GM19035 (cell line): ENCODE results near the gene PECR.
A peak's percentile ranks its signal among the peaks of the same experiment; 100 is the strongest.

Experiments
- ATAC-seq: cut with Tn5 transposase; IDR thresholded peaks from one replicate; pipeline ENCODE4 v1.9.1; 2021; ENCODE audit not compliant: unreplicated experiment

Gene PECR

DNA sequence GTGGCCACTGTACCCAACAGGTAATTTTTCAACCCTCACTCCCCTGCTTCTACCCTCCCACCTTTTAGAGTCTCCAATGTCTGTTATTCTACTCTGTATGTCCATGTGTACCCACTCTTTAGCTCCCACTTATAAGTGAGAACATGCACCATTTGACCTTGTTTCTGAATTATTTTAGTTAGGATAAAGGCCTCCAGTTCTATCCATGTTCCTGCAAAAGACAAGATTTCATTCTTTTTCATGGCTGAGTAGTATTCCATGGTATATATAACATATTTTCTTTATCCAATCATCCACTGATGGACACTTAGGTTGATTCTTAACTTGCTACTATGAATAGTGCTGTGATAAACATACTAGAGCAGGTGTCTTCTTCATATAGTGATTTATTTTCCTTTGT, 9.1 kb downstream of the PECR start:
- no peak for ATAC-seq

DNA sequence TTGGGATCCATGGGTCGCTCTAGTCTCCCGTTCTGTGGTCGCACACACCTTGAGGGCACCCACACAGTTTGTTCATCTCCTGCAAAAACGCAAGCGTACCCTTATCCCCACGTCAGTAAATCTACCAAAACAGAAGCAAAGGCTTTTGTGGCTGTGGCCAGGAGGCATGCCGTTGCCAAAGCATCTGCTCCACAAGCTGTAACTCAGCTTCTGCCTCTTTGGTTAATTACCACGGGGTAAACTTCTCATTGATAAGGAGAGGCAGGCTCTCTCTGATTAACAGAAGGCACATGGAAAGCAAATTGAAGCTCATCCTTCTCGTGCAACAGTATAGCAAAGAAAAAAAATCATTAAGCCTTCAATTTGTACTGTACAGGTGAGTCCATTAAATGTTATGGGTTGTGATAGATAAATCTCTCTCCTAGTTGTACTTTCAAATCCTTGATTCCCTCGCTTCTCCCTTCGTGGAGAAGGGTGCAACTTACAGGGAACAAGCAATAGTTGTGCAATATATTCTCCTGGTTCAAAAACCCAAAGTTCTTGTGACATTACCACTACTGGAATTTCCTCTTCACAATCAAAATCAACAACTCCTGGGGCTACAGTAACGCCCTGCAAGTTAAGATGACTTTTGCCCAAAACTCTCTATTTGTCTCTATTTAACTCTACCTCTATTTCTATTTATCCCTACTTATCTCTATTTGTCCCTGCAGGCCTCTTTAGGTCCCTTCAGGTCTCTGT, 10.3 kb downstream of the PECR start:
- no peak for ATAC-seq

DNA sequence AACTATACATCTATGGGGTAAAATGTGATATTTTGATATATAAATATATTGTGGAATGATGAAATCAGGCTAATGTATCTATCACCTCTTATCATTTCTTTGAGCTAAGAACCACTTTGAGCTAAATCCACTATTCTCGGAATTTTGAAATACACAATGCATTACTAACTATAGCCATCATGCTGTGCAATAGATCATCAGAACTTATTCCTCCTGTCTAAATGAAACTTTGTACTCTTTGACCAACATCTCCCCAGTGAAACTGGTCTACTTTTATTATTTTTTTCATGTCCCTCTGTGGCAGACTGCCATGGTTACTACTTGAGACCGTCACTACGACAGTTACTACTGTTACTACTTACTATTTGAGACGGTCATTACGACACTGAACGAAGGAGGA, 11.4 kb downstream of the PECR start:
- ATAC-seq = no peak

DNA sequence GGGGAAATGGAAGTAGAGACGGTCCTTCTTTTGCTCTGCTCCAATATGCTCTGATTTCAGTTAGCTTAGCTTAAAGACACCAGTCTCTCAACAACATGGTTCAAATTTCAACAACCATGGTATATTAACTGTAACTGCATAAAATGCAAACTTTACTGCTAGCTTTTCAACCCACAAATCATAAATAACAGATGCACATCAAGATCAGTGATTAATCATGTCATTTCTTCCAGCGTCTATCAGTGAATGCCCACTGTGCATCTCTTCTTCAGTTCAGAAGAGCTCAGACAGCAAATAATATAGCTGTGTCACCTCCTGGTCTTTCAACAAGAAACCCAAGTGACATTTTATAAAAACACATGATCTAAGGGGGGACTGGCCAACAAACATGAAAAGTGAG, 12.6 kb downstream of the PECR start:
- no peak for ATAC-seq

DNA sequence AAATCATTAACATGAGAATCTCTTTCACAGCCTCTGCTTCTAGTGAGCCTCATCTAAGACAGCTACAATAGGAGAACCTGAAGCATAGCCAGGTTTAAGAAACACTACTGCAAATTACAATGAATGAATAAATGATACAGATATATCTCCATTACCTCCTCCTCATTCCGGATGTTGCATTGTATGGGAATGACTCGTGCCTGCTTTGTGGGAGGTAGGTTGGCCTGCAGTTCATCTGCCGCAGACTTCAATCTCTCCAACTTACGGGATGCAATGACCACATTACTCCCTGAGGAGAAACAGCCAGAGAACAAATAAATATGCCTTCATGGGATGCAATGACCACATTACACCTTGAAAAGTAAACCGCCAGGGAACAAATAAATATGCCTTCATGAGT, 15.4 kb downstream of the PECR start:
- ATAC-seq = no peak

DNA sequence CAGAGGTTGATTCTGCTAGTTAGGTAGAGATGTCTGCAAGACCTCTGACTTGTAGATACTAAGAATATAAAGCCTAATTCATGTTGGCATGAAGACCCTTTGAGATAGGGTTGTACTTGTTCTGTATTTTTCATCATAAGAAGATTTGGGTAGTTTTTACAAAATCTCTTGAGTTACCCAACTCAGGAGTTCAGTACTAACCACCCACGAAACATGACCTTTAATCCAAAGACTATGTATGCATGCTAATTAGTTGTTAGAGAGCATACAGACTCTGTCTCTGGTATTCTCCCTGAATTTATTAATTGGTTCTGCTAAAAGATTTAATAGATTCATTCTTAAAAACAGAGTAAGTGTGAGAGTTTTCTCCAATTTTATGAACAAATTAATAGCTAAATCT, 16.9 kb downstream of the PECR start:
- ATAC-seq = no peak

DNA sequence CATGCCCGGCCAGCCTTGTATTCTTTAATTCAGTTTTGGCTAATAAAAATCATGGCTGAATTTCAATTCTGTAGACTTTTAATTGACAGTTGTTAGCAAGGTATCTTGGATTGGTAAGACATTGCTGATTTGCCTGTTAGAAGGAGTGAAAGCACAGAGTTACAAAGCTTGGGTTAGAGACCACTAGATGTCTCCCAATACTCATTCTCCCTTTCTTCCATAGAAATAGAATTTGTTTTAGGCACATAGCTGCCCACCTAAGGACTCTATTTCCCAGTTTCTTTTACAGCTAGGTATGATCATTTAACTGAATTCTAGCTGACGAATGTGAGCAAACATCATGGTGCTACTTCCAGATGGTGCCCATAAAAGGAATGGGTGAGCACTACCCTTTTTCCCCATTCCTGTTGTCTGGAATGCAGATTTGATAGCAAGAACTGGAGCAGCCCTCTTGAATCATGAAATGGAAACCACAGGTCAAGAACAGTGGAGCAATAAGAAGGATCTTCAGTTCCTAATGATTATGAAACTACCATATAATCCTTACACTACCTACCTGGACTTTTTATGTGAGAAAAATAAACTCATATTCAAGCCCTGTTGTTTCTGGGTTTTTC, 17.5 kb downstream of the PECR start:
- ATAC-seq = no peak

DNA sequence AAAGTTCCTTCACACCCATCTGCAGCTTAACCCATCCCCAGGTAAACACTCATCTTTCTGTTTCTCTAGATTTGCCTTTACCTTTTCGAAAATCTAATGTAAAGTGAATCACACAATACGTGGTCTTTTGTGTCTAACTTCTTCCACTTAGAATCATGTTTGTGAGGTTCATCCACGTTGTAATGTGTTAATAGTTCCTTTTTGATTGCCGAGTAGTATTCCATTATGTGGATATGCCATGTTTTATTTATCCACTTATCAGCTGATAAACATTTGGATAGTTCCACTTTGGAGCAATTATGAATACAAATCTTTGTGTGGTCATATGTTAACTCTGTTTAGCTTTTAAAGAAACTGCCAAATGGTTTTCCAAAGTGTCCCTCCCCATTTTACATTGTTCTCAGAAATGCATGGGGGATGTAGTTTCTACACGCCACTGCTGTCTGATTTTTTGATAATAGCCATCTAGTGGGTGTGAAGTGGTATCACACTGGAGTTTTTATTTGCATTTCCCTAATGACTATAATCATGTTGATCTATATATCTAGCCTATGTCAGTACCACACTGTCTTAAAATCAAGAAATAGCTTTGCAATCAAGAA, 22.3 kb downstream of the PECR start:
- no peak for ATAC-seq

DNA sequence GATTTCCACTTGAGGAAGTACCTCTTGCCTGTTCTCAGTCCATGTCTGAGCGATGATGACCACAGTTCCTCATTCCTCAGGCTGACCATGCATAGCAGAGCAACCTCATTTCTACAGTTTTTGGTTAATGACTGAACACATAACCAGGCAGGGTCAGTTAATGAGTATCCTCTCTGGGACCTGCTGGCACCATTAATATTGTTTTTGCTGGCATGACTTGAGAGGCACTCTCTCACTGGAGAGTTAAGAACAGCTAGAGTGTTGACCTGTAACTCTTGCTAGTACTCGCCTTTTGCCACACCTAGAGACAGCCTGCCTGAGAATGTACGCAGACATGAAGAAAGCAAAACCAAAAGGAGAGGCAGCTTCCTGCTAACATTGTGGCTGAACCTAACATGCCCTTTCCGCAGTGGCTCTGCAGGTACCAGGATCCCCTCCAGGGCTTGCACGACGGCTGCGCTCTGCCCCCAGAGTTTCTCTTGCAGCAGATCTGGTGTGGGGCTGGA, 23.9 kb downstream of the PECR start:
- ATAC-seq = peak; percentile 85

DNA sequence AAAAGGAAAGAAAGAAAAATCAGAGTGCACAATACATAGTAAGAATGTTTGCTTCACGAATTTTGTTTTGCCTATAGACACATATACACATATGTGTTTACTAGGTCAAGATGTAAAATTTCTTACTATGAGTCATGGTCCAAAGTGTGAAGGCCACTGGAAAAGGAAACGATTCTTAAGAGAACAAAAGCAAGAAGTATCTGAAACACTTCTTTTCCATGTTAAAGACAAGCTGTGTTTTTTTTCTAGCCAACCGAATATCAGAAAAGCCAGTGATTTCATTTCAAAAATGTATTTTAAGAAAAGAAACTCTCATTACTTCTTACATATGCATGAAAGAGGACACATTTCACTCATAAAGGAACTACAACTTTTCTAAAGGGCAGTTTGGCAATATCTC, 24.9 kb downstream of the PECR start:
- peak; percentile 41 for ATAC-seq

DNA sequence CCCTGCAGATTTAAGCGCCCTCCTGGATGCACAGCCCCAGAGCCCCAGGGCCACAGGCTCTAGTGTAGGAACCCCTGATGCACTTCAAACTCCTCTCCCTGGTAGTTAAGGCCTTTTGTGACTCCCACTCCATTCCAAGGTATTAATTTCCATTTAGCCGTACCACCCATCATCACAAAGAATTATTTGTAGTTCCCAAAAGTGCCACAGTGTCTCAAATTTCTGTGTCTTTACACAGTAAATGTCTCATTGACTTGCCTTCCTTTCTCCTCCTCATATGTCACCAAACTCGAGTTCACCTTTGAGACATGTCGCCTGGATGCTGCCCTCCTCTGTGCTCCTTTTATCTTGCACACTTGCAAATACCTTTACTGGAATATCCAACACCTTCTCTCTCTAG, 25.9 kb downstream of the PECR start:
- ATAC-seq = no peak

DNA sequence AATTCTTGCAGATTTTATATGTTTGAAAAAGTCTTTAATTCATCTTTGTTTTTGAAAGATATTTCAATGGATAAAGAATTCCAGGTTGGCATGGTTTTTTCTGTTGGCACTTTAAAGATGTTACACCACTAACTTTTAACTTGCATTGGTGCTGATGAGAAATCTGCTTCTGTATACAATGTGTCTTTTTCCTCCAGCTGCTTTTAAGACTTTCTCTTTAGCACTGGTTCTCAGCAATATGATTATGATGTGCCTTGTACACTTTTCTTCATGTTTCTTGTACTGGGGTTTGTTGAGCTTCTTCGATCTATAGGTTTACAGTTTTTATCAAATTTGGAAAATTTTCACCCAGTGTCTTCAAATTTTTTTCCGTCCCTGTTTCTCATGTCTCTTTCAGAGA, 29.2 kb downstream of the PECR start:
- no peak for ATAC-seq

DNA sequence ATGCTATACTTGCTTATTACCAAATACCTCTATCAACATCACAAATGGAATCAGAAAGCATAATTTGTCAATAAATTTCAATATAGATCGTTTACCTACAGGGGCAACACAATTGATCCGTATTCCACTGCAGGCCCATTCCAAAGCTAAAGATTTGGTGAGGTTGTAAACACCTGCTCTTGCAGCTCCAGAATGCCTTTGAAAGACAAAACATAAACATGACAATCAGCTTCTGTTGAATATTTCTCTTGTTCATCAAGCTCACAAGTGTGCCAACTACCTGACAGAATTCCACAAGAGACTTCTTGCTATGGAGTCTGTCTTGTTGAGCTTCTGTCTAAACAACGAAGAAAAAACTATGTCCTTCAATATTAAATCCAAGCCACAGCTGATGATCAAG, 30.3 kb downstream of the PECR start:
- ATAC-seq = no peak

DNA sequence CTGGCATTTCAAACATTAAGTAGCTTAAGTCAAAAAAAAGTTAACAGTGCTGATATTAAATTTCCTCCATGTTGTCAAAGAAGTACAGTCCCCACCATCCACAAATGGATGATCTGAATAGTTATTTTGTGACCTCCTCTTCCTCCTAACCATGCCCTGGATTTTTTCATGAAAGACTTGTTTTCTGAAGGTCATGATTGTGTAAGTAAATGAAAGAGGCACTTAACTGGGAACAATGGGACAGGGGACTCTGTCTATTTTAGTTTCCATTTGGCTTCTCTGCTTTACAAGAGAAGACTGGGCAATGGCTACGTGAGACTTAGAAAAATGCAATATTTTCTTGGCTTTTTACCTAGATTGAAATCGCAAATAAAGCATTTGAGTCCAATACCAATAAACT, 32.2 kb downstream of the PECR start:
- no peak for ATAC-seq

DNA sequence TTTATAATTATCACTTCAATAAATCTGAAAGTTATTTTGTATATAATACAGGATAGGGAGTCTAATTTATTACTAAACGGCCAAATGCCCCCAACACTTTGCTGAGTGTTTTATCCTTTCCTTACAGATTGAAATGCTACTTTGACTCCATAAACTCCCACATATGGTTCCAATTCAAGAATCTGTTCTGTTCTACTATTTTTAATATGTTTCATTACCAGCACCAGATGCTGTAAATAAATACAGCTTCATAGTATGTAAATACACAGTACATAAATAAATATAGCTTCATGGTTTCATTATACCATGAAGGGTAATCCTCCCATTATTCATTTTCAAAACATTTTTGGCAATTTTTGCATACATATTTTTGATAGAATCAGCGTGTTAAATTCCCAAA, 34.2 kb downstream of the PECR start:
- ATAC-seq = no peak

DNA sequence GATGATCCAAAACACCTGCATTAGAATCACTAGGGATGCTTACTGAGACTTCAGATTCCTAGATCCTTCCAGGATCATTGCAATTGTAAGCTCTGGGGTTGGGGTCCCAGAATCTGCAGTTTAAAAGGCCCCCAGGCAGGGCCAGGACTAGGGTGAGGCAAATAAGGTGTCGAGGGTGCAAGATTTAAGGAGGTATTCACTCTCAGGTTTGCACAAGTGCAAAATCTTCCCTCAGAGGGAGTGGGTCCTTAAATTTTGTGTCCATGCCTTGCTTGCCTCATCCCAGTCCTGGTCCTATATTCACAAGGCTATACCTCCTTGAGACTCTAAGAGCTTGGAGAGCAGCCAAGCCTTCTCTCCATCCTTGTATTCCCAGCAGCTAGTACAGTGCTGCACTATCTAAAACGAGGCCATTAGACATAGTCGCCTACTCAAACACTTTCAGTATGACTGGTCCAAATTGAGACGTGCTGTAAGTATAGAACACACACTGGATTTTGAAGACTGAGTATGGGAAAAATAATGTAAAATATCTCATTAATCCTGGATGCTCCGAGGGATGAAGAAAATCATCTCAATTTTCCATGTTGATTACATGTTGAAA, 36.6 kb downstream of the PECR start:
- peak; percentile 99 for ATAC-seq

DNA sequence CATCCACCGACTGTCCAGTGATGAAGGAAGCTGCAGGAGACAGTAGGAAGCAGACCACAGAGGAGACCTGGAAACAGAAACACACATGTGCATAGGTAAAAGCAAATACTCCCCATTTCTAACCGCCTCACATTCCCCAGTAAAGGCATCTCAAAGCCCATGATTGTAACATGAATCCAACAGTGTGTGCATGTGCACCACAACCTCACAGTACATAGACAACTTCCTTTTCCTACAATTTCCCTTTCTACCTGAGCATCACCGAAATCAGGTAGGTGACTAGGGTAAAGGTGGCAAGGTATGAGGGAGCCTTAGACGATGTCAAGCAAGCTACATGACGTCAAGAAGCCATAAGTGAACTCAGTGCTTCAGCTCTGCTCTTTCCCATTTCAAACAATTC, 37.7 kb downstream of the PECR start:
- ATAC-seq = no peak

DNA sequence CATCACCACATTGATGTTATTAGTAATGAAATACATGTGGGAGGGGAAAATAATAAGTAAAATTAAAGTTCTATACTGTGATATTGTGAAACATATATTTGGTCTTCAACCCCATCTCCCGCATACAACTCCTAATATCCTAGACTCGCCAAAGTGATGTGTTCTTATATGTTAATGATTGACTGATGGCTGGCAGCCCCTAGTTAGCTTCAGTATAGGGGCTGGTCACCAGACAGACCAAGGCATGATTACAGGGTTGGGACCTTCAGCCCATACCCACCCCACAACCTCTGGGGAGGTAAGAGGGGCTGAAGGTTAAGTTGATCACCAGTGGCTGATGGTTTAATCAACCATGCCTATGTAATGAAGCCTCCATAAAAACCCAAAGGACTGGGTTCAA, 40.2 kb downstream of the PECR start:
- ATAC-seq = no peak

DNA sequence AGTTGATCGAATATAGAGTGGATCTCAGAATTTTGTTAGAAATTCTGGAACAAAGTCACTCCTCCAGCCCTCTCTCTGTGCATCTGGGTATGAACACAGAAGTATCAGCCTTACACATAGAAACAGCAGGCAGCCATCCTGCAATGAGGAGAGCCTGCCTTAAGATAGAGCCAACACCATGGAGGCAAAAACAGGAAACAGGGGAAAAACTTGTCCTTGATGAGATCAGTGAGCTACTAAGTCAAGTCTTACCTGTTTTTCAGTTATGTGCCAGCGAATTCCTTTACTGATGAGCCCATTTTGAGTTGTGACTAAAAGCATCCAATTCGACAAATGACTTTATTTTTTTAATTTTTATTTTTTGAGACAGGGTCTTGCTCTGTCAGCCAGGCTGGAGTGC, 41.7 kb downstream of the PECR start:
- no peak for ATAC-seq

DNA sequence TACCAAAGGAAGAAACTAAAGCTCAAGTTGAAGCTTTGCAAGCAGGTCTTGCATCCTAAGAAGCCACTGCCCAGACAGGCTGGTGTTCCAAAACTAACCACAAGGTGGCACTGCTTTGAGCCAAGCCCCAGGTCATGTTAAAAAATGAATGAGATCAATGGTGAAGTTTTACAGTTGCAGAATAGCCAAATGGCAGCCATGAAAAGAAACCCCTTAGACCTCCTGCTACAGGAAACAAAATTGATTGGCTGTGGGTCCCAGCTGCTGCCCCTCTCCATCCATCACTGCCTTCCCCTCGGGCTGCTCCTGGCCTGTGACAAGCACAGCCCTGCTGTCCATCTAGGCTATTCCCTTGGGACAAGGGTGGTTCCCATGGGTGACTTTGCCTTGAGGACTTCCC, 47.5 kb downstream of the PECR start:
- ATAC-seq = peak; percentile 45

DNA sequence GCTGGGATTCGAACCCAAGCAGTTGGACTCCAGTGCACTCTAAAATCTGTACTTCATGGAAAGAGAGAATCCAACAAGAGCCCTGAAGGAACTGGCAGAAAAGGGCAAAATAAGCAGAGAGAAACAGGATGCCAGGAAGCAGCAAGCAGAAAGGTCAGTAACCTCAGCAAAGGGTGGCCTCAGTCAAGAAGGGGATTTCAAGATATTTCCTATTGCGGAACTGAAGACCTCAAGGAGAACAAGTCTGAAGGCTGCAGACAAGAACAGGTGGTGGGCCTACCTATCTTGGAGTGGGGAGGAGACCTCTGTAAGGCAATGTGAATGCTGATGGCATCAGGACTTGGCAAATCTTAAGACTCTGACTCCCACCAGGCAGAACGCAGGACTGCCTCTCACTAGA, 48.2 kb downstream of the PECR start:
- ATAC-seq = no peak
